Endodermal cell (in vitro differentiated cells): Measurements from ENCODE around the gene MARCHF3. TPM values are rescaled to one million over a fixed set of nuclear protein-coding genes. Genes with fewer than 3 reads are reported as not detected.

Experiments
- DNase-seq: peaks from one replicate; pipeline ENCODE4 v3.0.0-alpha.2; 2017
- H3K27ac ChIP-seq: 2 replicates; pipeline ENCODE4 v1.5.1; 2013; ENCODE audit warnings: mild to moderate bottlenecking, low read depth, low read length, moderate library complexity
- H3K27me3 ChIP-seq: 2 replicates; pipeline ENCODE4 v1.6.1; 2013; ENCODE audit warnings: mild to moderate bottlenecking, low read length, moderate library complexity; ENCODE audit not compliant: insufficient read depth, control insufficient read depth, poor library complexity, severe bottlenecking
- H3K36me3 ChIP-seq: 2 replicates; pipeline ENCODE4 v1.7.0; 2013; ENCODE audit warnings: mild to moderate bottlenecking, low read length, moderate library complexity; ENCODE audit not compliant: control insufficient read depth, insufficient read depth
- H3K4me1 ChIP-seq: one replicate; pipeline ENCODE4 v1.7.0; 2013; ENCODE audit warnings: low read length; ENCODE audit not compliant: control insufficient read depth, insufficient read depth
- H3K4me3 ChIP-seq: 2 replicates; pipeline ENCODE4 v1.5.1; 2013; ENCODE audit warnings: mild to moderate bottlenecking, low read length, moderate library complexity
- H3K9ac ChIP-seq: 2 replicates; pipeline ENCODE4 v1.6.1; 2013; ENCODE audit warnings: mild to moderate bottlenecking, low read length, moderate library complexity; ENCODE audit not compliant: poor library complexity, severe bottlenecking; ENCODE audit errors: extremely low read depth
- H3K9me3 ChIP-seq: 2 replicates; pipeline ENCODE4 v1.6.1; 2013; ENCODE audit warnings: mild to moderate bottlenecking, low read length, moderate library complexity; ENCODE audit not compliant: control insufficient read depth
- H3K27ac Mint-ChIP-seq: 2 replicates; pipeline ENCODE4 v1.8.0; 2020; ENCODE audit warnings: mixed read lengths
- H3K27me3 Mint-ChIP-seq: 2 replicates; pipeline ENCODE4 v1.8.0; 2021; ENCODE audit warnings: mild to moderate bottlenecking, mixed read lengths; ENCODE audit not compliant: insufficient read depth
- H3K36me3 Mint-ChIP-seq: 2 replicates; pipeline ENCODE4 v1.8.0; 2020; ENCODE audit warnings: low read depth, mixed read lengths
- H3K4me1 Mint-ChIP-seq: 2 replicates; pipeline ENCODE4 v1.8.0; 2020; ENCODE audit warnings: mixed read lengths
- H3K4me3 Mint-ChIP-seq: 2 replicates; pipeline ENCODE4 v1.8.0; 2020; ENCODE audit warnings: mild to moderate bottlenecking, moderate library complexity, mixed read lengths
- H3K9me3 Mint-ChIP-seq: 2 replicates; pipeline ENCODE4 v1.8.0; 2020; ENCODE audit warnings: mild to moderate bottlenecking, mixed read lengths
- CTCF ChIP-seq: fragments of 200-600 bp; sonication (generic); conservative IDR thresholded peaks from 2 replicates; pipeline ENCODE4 v1.5.0; 2021; ENCODE audit warnings: antibody characterized with exemption, mild to moderate bottlenecking
- WGBS, 2 experiments: methylation state at CpG; one replicate each; pipeline versions ENCODE4 v1.1.5 to v1.1.7; 2013; ENCODE audit warnings: missing lambda C conversion rate in 2 of 2, mixed read lengths in 1 of 2; ENCODE audit not compliant: insufficient coverage in 1 of 2, insufficient read length in 1 of 2; 5-methylcytosine and 5-hydroxymethylcytosine counted together
- total RNA-seq, 2 donors: library from RNA; stranded (reverse); fragmentation: NEBNext Ultra II Directional in 1 of 2; extraction: Animal tissue kit (Norgen Biotek cat#: 25700) in 1 of 2; gene quantifications; 2 replicates in 1 of 2; 3 replicates in 1 of 2; pipeline ENCODE4 v1.2.1, GENCODE V29; 2021

Gene MARCHF3
- total RNA-seq, 2 donors from 2014 or later: 4.4 to 11.3 TPM

GRCh38 chr5:126858441-126858840 lies 171.9 kb downstream of the MARCHF3 start:
- Histone ChIP-seq H3K9ac (no peak overlapping the region), H3K27ac (no peak overlapping the region), H3K4me1 (no peaks in the 10 kb centered on the region), H3K4me3 (no peak overlapping the region), H3K9me3 (no peaks in the 10 kb centered on the region), H3K27me3 (no peaks in the 10 kb centered on the region), H3K36me3 (peaks cover 15% of the 10 kb centered on the region)
- peaks cover 19% of the 10 kb centered on the region for H3K4me1 Mint-ChIP-seq
- H3K27me3 Mint-ChIP-seq: no peaks in the 10 kb centered on the region
- peaks cover 43% of the 10 kb centered on the region for H3K36me3 Mint-ChIP-seq
- H3K9me3 Mint-ChIP-seq: peaks cover 15% of the 10 kb centered on the region
- 89 to 95% methylated on average over 10 to 11 of the region's 11 CpGs for WGBS, 2 experiments
- no peak overlapping the region for H3K4me3 Mint-ChIP-seq
- DNase-seq: peak; percentile 90
- peak overlapping the region; percentile 44 for H3K27ac Mint-ChIP-seq
- TF ChIP-seq CTCF: peak; percentile 50

- peaks cover 15% of the 10 kb centered on the region for H3K4me1 Mint-ChIP-seq
- H3K27ac ChIP-seq: no peak overlapping the region
- no peak overlapping the region for H3K27ac Mint-ChIP-seq
- no peak for DNase-seq
- peaks cover 19% of the 10 kb centered on the region for H3K9me3 Mint-ChIP-seq
- H3K36me3 ChIP-seq: peaks cover 15% of the 10 kb centered on the region
- no peak overlapping the region for H3K4me3 ChIP-seq
- H3K4me3 Mint-ChIP-seq: no peak overlapping the region
- no peaks in the 10 kb centered on the region for H3K27me3 Mint-ChIP-seq
- H3K9ac ChIP-seq: no peak overlapping the region
- H3K9me3 ChIP-seq: no peaks in the 10 kb centered on the region
- no peaks in the 10 kb centered on the region for H3K4me1 ChIP-seq
- WGBS, 2 experiments: 90 to 95% methylated on average over 3 to 13 of the region's 13 CpGs
- no peaks in the 10 kb centered on the region for H3K27me3 ChIP-seq
- TF ChIP-seq CTCF: no peak
- H3K36me3 Mint-ChIP-seq: peaks cover 49% of the 10 kb centered on the region
Measured at GRCh38 chr5:126857472-126858410, 172.6 kb downstream of the MARCHF3 start.

- no peak overlapping the region for H3K27ac Mint-ChIP-seq
- DNase-seq: peak; percentile 15
- peaks cover 7% of the 10 kb centered on the region for H3K4me1 ChIP-seq
- H3K9me3 ChIP-seq: no peaks in the 10 kb centered on the region
- peaks cover 54% of the 10 kb centered on the region for H3K36me3 Mint-ChIP-seq
- H3K4me3 ChIP-seq: no peak overlapping the region
- 89 to 97% methylated on average over 6 to 8 of the region's 8 CpGs for WGBS, 2 experiments
- no peak for TF ChIP-seq CTCF
- no peak overlapping the region for H3K27ac ChIP-seq
- H3K27me3 Mint-ChIP-seq: no peaks in the 10 kb centered on the region
- no peak overlapping the region for H3K9ac ChIP-seq
- H3K27me3 ChIP-seq: no peaks in the 10 kb centered on the region
- H3K9me3 Mint-ChIP-seq: peaks cover 19% of the 10 kb centered on the region
- peaks cover 27% of the 10 kb centered on the region for H3K4me1 Mint-ChIP-seq
- H3K4me3 Mint-ChIP-seq: no peak overlapping the region
- peaks cover 15% of the 10 kb centered on the region for H3K36me3 ChIP-seq
Measured at GRCh38 chr5:126855266-126855665, 175.1 kb downstream of the MARCHF3 start.
